ENCODE results near the gene CREB3.

CREB3 gene

DNA sequence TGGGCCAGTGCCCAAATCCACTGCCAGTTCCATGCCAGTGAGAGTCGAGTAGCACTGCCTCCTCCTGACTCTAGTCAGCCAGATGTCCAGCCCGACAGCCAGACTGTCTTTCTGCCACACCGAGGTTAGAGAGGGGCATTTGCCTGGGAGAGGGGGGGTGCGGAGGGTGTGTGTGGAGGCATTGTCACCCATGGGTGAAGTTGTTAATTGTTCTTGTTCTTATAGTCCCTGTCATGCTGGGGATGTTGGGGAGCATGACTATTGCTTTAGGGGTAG is 17.7 kb downstream of the CREB3 start:
- DNase-seq, result no peak

DNA sequence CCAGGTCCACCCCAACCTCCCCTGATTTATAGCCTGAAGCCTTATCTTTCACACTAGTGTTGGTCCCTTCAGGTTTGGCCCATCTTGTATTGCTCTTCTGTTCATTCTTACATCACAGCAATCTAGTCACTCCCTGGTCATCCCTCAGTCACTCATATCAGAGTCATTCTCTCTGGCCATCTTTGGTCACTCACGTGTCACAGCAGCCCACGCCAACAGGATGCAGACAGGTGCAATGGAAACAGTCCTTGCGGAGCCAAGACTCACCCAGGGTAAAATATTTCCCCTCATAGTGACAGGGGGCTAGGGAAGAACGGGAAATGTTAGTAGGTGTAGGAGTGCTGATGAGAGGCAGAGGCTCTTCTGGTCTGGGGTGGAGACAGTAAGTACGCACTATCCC is 21.0 kb downstream of the CREB3 start:
- DNase-seq, result no peak

DNA sequence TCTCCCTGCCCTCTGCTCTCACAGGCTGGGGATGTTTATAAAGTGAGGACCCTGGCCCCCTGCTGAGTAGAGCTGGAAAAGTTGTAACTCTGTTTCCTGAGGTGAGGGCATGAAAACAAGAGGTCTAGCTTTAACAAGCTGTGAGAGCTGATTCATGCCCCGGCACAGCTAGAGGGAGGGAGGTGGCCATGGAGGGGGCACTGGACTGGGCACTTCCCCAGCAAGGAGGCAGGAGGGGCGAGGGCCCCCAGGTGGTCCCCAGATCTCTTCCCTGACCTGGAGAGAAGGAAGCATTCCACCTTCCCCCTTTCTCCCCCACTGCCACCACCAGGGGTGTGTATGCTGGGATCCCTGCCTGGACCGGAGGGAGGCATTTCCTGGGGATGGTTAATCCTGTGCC is 21.8 kb downstream of the CREB3 start, which contains the start of gene MSMP:
MSMP (minus strand) TSS at position 13 of the 400 bp plus-strand sequence. CDS start 147 bp downstream, outside the sequence.
- DNase-seq, result no peak

DNA sequence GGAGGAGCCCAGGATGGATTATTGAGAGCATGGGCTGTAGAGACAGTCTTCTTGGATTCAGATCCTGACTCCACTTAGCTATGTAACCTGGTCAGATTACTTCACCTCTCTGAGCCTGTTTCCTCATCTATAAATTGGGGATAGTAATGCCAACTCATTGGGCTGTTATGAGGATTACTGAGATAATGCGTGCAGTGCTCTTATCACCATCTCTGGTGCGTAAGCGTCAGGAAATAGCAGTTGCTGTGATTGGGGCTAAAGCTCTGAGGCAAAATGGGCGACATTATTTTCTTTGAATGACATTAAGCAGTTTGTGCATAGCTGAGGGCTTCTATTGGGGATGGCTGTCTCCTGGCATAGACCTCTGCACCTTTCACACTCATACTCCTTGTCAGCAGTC is 22.6 kb downstream of the CREB3 start:
- no peak for DNase-seq

DNA sequence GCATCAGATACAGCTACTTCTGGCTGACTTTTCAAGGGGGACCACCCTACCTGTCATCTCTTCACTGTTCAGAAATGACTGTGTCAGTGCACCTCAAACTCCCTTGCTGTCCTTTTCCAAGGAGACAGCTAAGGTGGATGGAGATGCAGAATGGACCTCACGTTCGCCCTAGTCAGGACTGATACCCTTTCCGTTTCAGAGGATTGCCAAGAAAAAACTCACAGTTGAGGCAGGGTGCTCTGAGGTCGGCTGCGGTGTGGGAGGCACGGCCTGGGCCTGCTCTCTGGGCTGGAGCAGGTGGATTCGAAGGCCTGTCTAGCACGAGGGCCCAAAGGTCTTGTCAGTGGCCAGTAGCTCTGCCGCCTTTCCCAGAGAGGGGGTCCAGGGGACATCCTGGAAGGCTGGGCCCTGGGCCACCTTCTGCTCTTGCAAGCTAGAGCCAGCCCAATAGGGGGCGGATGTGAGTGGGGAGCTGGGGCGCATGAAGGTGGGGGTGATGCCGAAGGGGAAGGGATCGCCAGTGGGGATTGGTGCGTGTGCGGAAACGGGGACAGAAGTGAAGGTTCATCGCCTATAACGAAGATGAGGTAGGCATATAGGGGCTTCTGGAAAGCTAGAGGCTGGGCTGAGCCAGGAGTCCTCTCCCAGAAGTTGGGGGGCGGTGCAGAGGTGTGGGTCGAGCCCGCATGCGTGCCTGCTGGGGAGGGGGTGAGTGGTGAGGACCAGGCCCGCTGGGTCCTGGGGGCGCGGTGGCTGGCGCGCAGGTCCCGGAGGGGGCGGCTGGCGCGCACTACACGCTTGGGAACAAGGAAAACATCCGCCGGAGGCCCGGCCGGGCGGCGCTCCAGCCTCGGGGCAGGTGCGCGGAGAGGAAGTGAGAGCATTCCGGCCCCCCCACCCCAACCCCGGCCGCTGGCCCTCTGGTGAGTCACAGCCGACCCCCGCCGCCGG is 24.1 kb downstream of the CREB3 start:
- peak; percentile 53 to 61 (median 57) for DNase-seq

DNA sequence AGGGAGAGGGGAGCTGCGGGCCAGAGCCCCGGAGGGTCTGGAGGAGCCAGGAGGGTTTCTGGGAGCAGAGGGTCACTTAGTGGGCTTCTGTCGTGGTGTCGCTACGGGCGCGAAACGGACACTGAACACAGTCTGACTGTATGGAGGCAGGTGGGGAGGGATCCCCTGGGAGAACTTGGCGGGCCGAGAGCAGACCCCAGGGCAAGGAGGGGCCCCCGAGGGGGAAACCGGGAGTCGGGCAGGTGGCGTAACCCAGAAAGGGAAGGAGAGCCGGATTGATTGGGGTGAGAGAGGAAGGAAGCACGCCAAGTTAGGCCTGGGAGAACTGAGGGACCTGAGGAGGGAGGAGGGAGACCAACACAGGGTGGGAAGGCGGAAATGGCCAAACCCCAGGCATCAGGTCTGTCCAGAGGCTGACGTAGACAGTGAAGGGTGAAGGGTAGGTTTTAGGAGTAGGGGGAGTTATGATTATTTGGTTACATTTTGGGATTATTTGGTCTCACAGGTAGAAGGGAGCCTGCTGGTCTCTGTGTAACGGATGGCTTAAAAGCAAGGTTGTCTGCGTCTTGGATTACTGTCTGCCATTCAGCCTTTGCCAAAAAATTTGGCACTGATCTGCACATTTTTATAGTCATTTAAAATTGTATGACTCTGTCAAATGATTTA is 24.9 kb downstream of the CREB3 start:
- DNase-seq, result no peak

DNA sequence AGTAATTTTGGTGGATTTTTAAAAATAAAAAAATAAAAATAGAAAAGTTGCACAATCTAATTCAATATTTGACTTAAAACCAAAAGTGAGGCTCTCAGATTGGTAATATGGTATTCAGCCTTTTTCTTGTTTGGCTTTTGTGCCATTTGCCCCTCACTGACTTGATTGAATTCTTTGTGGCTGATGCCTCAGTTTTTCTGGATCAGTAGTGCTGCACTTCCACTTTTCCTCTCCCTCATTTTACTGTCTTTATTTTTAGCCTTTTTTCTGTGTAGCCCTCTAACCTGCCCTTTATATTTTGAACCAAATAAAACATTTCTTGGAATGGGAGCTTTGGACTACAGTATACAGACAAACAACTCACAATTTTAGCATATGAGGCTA is 25.4 kb downstream of the CREB3 start:
- DNase-seq, result no peak

DNA sequence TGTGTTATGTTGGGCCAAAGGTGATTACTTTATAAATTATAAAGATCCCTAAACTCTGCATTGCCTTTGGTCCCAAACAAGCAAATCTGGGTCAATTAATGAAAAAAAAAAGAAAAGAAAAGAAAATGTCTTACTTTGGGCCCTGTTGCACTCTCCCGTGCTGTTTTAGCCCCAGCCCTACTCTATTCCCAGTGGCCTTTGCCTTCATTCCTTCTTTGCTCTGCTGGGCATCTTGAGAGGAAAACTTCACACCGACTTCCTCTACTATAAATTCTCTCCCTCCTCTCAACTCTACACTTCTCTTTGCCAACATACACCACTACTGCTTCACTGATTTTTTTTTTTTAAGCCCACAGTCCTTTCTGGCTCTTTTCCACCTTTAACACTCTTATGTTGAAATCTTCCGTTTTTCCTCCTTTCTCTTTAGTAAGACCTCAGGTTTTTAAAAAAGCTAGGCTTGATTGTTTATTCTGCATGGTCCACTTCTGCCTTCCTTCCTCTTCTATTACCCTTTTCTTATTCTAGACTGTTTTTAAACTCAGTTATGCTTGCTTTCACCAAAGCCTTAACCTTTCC is 26.1 kb downstream of the CREB3 start:
- DNase-seq, result no peak

DNA sequence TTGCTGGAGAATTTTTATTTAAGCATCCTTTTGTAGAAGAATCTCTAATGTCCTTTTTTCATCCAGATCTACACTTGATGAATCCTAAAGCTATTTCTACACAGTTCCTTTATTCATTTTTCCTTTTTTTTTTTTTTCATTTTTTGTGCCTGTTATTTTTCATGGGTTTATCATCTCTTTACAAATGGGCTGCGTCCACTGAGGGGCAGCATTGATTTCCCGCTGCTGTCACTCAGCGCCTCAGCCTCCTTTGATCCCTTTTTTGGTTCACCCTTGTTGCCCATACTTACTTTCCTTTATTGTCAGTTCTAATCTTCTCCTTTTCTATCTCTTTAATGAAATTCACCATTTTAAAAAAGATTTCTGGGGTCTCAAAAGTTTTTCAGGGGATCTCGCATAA is 27.3 kb downstream of the CREB3 start:
- DNase-seq, result no peak

DNA sequence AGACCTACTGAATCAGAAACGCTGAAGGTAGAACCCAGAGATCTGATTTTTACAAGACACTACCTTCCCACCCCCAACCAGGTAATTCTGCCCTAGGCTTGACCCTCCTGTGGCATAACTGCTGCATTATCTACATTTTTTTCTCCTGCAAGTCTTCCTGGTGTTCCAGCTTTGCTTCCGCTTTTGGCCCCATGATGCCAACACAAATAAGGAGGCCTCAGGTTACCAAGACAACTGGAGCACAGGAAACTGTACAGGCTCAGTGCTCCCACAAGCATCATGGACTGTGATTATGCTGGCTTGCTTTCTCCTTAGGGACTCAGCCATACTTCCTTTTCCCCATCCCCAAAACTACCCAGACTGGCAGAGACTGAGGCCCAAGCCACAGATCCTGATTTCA is 28.2 kb downstream of the CREB3 start:
- no peak for DNase-seq

DNA sequence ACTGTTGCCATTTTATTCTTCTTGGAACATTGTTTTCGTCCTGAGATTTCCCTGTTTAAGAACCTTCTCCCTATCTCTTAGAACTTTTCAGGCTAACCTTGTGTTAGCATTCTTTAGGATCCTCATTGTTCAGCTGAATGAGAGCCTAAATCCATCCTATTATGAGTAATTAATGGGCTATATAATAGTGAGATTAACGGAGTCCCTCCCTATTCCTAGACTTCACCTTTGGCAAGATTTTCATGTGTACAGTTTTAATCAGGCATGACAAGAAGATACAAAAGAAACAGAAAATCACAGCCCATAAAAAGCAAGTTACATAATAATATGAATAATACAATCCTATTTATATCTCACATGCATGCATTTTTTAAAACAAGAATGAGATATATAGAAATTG is 30.7 kb downstream of the CREB3 start:
- no peak for DNase-seq

DNA sequence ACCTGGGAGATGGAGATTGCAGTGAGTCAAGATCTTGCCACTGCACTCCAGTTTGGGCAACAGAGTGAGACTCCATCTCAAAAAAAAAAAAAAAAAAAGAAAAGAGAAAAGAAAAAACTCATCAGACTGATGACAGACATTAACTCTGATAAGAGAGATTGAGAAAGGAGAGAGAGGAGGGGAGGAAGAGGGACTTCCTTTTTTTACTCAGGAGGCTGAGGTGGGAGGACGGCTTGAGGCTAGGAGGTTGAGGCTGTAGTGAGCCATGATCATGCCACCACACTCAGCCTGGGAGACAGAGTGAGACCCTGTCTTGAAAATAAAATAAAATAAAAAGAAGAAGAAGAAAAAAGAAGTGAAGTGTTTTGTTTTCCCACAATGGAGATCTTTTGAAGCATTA is 31.3 kb downstream of the CREB3 start:
- DNase-seq, result no peak

DNA sequence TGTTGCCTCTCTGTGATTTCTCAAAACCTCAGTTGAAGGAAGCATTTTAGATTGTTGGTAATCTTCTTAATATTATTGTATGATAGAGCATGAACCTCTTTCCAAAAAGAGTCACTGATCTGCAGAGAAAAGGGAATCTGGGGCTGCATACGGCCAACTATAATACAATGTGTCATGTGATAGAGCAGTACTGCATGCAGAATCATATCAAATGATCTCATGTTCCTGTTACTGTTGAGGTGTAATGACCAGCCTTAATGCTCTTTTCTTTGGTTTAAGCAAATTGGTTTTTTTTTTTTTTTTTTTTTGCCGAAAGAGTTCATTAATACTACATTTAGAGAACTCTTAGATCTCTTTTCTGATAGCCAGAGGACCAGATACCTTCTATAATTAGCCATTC is 34.5 kb downstream of the CREB3 start:
- DNase-seq, result no peak

DNA sequence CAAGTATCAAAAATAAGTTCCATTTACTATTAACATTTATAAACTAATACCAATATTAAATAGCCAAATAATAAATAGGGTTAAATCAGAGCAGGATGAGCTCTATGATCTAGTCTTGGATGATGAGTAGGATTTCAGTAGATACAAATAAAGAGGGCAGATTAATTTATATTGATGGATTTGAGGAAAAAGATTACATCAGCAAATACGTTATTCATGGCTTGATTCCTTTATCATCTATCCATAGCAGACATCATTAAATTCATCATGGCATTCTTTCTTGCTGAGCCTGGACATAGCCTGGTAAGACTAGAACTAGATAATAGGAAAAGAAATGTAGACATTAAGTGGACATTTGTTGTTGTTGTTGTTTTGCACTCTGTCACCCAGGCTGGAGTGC is 35.0 kb downstream of the CREB3 start:
- no peak for DNase-seq

DNA sequence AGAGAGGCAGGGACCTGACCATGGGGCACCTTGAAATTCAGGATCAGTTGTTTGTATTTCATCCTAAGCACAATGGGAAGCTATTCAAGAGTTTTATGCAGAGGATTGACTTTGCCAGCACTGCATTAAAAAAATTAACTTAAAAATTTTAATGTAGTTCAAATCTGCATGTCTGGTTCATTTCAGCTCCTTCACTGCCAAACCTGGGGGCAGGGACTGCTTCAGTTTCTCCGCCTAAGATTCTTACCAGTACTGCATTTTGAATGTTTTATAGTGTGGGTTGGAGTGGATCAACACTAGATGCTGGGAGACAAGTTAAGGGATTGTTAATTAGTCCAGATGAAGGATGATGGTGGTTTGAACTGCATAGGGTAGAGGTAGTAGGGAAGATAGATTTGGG is 37.3 kb downstream of the CREB3 start:
- DNase-seq, result no peak

DNA sequence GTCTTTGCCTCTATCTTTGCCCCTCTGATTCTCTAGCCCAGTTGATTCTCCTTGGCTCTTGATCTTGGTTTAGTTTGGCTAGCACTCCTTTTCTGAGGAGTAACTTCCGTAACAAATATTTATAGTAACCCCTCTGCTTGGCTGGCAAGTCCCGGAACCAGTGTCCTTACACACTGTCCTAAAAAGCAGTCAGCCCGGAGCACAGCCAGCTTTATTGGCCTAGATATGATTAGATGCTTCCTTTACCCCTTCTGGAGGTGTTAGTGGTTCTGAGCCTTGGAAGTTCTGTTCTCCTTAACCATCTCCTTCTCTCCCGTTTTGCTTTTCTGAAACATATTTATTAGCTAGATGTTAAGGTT is 38.6 kb downstream of the CREB3 start:
- DNase-seq, result no peak

DNA sequence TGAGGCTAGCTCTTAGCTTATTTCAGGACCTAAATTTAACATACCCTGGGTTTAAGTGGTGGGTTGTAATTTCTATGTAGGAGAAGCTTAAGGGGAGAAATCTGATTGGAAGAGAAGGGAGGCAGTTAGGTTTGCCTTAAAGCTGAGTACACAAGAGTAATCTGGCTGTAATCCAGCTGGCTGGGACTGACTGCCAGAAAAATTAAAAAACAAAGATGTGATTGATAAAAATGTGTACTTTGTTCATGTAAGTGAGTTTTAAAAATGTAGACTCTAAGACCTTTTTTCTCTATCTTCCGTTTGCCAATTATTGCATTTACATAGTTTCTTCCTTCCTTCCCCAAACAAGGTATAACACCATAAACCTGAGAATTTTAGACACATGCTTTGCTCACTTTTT is 39.1 kb downstream of the CREB3 start:
- DNase-seq, result no peak

DNA sequence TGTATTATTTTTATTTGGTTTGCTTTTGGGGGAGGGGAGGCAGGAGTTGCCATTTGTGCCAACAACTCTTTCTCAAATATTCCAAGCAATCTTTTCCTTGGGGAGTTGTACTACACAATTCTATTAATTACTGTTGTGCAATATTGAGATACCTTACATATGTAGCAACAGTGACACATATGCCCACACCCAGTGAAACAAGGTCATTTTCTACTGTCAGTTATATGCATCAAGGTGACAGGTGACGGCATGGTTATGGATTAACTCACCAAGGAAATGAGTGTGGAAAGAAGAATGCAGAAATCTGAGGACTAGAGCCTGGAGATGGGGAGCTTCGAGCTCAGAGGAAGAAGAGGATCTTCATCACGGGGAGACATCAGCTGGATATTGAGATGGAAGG is 39.5 kb downstream of the CREB3 start:
- no peak for DNase-seq

DNA sequence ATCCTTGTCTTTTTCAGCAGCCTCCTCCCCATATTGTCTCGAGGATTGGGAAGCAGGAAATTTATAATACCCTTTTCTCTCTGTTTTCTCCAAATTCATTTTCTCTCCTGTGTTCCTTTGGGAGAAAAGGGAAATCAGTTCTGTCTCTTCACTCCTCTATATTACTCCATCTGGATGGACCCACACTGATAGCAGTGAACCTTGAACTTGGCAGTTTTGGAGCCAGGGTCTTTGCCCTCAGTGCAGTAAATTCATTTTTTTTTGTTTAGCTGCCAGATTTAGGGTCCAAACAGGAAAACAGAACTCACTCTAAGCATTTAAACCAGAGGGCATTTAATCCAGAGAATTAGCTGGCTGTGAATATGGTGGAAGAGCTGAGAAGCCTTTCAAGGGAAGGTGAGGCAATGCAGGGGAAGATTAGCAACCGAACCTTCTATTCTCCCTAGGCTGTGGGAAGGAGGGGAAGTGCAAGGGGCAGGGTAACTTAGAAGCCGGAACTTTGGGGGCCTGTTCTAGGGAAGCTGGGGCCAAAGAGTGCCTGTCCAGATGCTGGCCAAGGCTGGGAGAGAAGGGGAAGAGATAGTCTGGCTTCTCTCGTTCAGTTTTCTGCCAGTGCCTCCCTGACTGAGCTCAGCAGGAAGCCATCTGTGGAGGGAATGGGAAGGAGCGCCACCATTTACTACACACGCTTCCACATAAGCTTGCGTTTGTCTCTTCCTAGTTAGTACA is 42.6 kb downstream of the CREB3 start:
- DNase-seq, result no peak

DNA sequence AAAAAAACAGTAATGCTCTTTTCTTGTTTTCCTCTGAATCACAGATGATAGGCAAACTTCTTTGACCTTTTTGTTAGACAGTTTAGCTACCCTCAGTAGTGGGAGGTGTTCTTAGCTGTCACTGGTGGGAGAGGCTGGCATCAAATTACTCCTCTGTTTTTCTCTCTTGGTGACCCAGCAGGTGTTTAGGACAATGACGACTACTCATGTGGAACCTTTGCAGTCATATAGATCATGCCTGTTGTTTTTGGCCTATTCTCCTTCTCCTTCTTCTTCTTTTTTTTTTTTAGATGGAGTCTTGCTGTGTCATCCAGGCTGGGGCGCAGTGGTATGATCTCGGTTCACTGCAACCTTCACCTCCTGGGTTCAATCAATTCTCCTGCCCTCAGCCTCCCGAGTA is 43.6 kb downstream of the CREB3 start:
- DNase-seq, result no peak

DNA sequence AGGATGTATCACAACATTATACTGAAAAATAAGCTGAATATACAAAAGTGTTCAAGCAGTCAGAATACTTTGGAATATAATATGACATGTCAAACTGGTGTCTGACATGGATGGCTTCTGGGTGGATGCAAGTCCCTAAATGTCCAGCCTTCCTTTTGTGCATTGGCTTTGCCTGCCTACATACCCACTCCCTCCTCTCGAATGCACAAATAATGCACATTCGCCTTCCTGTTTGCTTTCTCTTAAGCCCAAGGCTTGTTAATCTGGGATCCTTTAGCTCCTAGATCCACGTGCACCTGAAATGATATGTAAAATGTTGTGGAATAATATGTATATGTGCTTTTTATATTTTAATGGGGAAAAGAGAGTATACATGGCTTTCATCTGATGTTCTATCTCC is 46.0 kb downstream of the CREB3 start:
- DNase-seq, result no peak

DNA sequence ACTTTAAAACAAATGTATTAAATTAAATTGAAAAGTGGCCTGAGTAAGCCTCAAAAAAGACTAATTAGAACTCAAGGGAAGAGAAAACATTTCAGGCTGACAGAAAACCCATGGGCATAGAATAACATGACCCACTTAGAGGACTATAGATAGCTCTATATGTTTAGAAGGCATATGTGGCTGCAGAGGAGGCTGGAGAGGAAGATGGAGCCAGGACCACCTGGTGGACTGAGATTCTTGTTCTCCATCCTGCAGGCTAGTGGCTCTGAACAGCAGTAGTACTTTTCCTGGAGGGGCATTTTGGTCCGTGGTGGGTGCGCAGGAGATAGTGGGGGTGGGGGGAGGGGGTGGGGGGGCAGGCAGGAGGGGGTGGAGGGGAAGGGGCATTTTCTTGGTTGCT is 48.6 kb downstream of the CREB3 start:
- DNase-seq, result no peak

DNA sequence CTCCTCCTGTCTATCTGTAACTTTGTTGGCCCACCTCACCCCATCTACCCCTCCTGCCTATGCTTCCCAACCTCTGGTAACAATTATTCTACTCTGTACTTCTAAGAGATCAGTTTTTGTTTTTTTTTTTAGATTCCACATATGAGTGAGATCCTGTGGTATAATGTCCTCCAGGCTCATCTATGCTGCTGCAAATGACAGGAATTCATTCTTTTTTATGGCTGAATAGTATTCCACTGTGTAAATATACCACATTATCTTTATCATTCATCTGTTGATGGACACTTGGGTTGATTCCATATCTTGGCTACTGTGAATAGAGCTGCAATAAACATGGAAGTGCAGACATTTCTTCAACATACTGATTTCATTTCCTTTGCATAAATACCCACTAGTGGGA is 51.0 kb downstream of the CREB3 start:
- no peak for DNase-seq

Data from activated CD4-positive, CD25-positive, alpha-beta regulatory T cell (primary cell).